ENCODE data around the gene OR2G3.

The OR2G3 gene

GRCh38 chr1:247605286-247605685 lies at the start of gene OR2G3:
TSS of gene OR2G3 (plus strand) at chr1:247605586. CDS start at chr1:247605586, 0 bp downstream.
- no peak for DNase-seq

GRCh38 chr1:247557926-247558674 lies 47.3 kb upstream of the OR2G3 start:
- no peak for DNase-seq

GRCh38 chr1:247561711-247562110 lies 43.7 kb upstream of the OR2G3 start:
- DNase-seq = no peak

GRCh38 chr1:247562198-247562597 lies 43.2 kb upstream of the OR2G3 start:
- no peak for DNase-seq

GRCh38 chr1:247574236-247574635 lies 31.1 kb upstream of the OR2G3 start:
- DNase-seq = no peak

- DNase-seq = no peak
These were observed 30.7 kb upstream of the OR2G3 start for GRCh38 chr1:247574664-247575063.

- DNase-seq = peak; percentile 21
These were observed 28.9 kb upstream of the OR2G3 start for GRCh38 chr1:247576514-247576913.

GRCh38 chr1:247578946-247579460 lies 26.4 kb upstream of the OR2G3 start:
- DNase-seq = no peak

- no peak for DNase-seq
These were observed 17.3 kb upstream of the OR2G3 start, which contains the start of gene OR2G2 for GRCh38 chr1:247588060-247588459. TSS of gene OR2G2 (plus strand) at chr1:247588360. CDS start at chr1:247588360, 0 bp downstream.

GRCh38 chr1:247613405-247613804 lies 8.0 kb downstream of the OR2G3 start:
- DNase-seq = no peak

- no peak for DNase-seq
These were observed 9.2 kb downstream of the OR2G3 start for GRCh38 chr1:247614625-247615024.

GRCh38 chr1:247627951-247628350 lies 22.6 kb downstream of the OR2G3 start:
- DNase-seq = no peak

GRCh38 chr1:247638011-247638410 lies 32.6 kb downstream of the OR2G3 start:
- no peak for DNase-seq

- no peak for DNase-seq
These were observed 33.4 kb downstream of the OR2G3 start for GRCh38 chr1:247638781-247639180.

GRCh38 chr1:247639381-247639981 lies 34.1 kb downstream of the OR2G3 start:
- DNase-seq = no peak

GRCh38 chr1:247642742-247643141 lies 37.4 kb downstream of the OR2G3 start:
- no peak for DNase-seq

GRCh38 chr1:247646867-247647266 lies 41.5 kb downstream of the OR2G3 start:
- no peak for DNase-seq

- no peak for DNase-seq
These were observed 42.5 kb downstream of the OR2G3 start for GRCh38 chr1:247647864-247648263.

GRCh38 chr1:247653040-247653439 lies 47.7 kb downstream of the OR2G3 start:
- no peak for DNase-seq
